ENCODE measurements around the gene SIL1.

DNA sequence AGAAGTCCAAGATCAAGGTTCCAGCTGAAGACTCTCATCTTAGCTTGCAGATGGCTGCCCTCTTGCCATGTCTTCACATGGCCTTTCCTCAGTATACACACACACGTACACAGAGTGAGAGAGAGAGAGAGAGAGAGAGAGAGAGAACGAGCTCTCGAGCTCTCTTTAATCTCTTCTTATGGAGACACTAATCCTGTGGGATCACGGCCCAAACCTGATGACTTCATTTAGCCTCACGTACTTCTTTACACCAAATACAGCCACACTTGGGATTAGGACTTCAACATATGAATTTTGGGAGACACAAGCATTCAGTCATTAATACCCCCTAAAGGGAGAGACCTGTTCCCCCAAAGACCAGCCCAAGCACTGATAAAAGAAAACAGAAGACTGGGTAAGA lies 42.8 kb downstream of the SIL1 start:
- TF ChIP-seq, protein P1, sequence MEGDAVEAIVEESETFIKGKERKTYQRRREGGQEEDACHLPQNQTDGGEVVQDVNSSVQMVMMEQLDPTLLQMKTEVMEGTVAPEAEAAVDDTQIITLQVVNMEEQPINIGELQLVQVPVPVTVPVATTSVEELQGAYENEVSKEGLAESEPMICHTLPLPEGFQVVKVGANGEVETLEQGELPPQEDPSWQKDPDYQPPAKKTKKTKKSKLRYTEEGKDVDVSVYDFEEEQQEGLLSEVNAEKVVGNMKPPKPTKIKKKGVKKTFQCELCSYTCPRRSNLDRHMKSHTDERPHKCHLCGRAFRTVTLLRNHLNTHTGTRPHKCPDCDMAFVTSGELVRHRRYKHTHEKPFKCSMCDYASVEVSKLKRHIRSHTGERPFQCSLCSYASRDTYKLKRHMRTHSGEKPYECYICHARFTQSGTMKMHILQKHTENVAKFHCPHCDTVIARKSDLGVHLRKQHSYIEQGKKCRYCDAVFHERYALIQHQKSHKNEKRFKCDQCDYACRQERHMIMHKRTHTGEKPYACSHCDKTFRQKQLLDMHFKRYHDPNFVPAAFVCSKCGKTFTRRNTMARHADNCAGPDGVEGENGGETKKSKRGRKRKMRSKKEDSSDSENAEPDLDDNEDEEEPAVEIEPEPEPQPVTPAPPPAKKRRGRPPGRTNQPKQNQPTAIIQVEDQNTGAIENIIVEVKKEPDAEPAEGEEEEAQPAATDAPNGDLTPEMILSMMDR (IDR thresholded peaks at IDR 0.05): no peak
- TF ChIP-seq POLR2A (IDR thresholded peaks at IDR 0.05): no peak
